NAMALWA (cell line): ENCODE data around the gene RTN4RL1.

Experiments
- DNase-seq: peaks from one replicate; pipeline ENCODE4 v3.0.0-alpha.2; 2015; ENCODE audit warnings: low spot score

Gene RTN4RL1

DNA sequence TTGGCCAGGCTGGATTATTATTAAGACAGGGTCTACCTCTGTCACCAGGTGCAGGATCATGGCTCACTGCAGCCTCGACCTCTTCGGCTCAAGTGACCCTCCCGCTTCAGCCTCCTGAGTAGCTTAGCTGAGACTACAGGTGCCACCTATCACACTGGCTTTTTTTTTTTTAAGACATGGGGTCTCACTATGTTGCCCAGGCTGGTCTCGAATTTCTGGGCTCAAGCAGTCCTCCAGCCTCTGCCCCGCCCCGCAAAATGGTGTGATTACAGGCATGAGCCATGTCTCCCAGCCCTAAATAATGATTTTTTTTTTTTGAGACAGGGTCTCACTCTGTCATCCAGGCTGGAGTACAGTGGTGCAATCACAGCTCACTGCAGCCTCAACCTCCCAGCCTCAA is 22.5 kb upstream of the RTN4RL1 start:
- no peak for DNase-seq

DNA sequence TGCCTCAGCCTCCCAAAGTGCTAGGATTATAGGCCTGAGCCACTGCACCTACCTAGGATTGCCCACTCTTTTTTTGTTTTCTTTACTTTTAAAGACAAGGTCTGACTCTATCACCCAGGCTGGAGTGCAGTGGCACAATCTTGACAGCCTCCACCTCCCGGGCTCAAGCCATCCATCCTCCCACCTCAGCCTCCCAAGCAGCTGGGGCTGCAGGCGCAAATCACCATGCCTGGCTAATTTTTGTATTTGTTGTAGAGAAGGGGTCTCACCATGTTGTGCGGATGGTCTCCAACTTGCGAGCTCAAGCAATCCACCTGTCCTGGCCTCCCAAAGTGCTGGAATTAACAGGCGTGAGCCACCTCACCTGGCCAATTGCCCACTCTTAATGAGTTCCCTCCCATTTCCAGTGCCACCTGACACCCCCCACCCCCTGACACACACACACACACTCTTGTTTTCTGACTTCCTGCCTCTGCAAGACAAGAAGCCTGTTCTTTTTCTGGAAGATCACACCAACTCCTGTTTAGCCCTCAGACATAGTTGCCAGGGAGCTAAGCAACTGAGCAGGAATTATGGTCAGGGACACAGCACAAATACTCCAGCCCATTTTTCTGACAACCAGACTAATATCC is 19.2 kb upstream of the RTN4RL1 start:
- no peak for DNase-seq

DNA sequence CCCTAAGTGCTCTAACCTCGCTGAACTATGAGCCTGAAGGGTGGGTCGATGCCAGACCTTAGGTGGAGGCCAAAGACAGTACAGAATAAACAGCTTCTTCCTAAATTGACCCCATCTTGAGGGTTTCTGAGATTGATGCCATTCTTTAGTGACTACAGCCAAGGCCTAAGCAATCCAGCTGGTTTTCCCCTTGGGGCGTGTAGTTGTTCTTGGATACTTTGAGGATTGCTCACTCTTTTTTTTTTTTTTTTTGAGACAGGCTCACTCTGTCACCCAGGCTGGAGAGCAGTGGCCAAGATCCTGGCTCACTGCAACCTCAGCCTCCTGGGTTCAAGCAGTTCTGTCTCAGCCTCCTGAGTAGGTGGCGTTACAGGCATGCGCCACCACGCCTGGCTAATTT is 18.7 kb upstream of the RTN4RL1 start:
- DNase-seq: no peak

DNA sequence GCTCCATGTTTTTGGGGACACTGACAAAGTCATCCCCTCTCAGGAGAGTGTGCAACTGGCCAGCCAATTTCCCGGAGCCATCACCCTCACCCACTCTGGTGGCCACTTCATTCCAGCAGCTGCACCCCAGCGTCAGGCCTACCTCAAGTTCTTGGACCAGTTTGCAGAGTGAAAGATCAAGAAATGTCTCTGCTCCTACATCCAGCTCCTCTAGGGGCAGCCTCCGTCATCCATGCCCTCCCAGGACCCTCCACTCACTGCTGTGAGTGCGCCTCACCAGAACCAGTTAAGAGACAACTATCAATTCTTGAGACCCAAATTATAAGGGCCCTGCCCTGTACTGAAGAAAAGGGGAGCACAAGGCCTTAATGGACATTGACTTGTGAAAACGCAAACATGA is 17.8 kb upstream of the RTN4RL1 start:
- DNase-seq: no peak

DNA sequence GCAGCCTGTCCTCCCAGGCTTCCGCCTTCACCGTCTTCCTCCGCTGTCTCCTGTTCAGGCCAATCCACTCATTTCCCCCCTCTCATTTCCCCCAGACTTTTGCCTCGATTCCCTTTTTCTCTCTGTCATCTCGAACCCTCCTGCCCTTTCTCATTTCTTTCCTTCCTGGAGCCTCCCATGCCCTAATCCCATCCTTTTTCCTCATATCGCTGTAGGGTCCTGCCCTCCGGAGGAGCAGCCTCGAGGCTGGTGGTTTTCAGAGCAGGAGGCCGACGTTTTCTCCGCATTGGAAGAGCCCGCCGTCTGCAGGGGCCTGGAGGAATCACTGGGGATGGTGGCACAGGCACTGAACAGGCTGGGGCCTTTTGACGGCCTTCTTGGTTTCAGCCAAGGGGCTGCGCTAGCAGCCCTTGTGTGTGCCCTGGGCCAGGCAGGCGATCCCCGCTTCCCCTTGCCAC is 17.3 kb upstream of the RTN4RL1 start:
- no peak for DNase-seq

DNA sequence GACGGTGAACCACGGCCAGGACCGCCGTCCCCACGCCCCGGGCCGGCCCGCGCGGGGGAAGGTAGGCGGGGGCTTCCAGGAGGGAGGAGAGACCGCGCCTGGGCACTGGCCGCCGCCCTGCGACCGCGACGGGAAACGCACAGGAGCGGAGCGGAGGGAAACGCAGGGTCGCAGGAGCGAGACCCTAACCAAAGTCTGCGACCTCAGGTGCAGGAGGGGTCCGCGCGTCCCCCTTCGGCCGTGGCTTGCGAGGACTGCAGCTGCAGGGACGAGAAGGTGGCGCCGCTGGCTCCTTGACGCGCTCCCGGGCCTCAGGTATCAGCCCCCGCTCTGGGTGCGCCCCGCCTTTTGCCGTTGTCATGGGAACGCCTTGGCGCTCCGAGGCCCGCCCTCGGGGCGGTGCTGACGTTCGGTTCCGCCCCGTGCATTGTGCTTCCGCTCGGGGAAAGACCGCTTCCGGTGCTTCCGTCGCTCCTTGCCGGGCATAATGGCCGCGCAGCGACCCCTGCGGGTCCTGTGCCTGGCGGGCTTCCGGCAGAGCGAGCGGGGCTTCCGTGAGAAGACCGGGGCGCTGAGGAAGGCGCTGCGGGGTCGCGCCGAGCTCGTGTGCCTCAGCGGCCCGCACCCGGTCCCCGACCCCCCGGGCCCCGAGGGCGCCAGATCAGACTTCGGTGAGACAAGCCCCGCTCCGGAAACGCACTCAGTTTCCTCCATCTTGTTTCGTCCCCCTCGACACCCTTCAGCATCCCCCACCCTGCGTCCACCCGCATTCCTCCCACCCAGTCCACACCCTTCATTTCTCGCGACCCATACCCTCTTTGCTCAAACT is 16.6 kb upstream of the RTN4RL1 start, which contains the start of gene OVCA2:
OVCA2 (plus strand) TSS at position 462 of the 829 bp plus-strand sequence; CDS start at position 488, 26 bp downstream.
- peak; percentile 90 for DNase-seq

DNA sequence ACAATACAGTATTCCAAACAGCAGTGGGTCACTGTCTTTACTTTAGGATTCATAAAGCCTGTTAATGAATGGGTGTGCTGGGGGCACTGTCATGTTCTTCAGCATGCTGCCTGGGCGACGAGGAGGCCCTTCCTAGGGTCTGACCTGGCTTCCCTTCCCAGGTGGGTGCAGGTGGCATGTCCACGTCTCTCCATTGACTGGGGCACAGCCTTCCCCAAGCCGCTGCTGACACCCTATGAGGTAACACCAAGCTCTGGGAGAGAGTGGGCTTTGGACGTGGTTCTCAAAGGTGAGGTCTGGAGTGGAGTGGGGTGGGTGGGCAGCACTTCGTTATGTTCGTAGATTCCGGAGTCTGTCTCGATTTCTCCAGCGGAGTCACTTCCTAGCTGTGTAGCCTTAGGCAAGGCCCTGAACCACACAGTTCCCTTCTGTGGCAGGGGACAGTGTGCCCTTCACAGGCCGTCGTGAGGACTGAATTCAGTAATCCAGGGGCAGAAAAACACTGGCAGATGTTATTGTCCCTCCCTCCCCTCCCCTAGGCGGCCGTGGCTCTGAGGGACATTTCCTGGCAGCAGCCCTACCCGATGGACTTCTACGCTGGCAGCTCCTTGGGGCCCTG is 15.9 kb upstream of the RTN4RL1 start:
- no peak for DNase-seq

DNA sequence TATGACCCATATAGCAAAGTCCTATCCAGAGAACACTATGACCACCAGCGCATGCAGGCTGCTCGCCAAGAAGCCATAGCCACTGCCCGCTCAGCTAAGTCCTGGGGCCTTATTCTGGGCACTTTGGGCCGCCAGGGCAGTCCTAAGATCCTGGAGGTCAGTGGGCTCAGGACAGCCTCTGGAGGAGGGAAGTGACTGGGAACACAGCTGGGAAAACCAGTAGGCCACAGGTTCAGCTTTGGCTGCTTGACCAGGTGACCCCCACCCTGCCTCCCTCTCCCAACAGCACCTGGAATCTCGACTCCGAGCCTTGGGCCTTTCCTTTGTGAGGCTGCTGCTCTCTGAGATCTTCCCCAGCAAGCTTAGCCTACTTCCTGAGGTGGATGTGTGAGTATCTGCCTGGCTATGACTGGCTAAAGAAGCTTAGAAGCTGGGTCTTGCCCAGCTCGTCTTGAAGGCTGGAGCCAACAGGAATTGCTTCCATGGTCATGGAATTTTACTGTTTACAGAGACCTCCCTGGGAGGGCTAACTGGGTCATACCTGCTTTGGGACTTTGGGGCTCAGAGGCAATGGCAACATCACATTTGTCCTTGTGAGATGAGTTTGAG is 15.2 kb upstream of the RTN4RL1 start:
- no peak for DNase-seq

DNA sequence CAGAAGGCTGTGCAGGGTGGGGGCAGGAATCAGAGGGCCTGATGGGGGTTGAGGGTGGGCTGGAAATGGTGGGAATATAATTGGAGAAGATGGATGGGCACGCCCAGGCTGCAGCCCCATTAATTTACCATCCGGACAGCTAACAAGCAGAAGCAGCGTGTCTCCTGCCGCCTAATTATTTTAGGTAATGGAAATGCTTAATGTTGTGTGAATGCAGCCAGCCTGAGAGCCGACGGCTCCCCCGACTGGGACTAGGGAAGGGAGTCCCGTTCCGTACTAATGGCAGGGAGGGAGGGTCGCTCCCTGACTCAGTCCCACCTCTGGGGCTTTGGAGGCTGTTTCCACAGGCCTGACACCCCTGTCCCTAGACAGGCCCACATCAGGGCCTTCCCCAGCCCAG is 12.0 kb upstream of the RTN4RL1 start:
- no peak for DNase-seq

DNA sequence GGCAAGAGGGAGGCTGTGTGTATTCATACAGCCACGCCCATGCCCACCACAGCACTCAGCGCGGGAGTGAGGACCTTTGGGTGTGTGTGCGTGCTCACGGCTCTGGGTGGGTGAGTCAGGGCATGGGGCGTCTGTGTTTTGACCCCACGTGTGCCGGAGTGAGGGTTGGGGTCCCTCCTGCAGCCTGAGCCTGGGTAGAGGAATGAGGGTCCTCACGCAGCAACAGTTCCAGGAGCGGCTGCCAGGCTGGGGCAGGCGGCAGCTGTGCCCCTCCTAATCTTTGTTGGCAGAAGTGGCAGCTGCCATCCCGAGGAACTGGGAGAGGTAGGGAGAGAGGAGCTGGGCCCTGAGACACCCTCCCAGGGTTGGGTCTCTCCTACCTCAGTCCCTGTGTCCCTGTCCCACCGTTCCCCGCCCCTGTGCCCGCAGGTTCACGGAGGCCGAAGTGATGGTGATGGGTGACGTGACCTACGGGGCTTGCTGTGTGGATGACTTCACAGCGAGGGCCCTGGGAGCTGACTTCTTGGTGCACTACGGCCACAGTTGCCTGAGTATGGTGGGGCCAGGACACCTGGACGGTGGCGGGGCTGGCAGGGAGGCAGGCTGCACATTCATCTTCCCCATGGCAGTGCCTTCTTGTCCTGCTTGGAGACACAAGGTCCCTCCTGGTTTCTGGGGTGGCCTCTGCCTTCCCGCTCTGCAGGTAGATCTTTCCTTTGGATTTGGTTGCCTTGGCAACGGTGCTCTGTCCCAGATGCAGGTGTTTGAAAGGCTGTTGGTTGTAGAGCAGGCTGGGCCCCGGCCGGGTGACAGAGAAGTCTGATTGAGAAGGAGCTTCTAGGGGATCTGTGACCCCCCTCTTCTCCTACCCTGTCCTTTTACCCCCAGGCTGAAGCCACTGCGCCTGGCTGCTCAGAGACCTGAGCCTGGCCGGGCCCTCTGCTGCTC is 10.7 kb upstream of the RTN4RL1 start:
- no peak for DNase-seq

DNA sequence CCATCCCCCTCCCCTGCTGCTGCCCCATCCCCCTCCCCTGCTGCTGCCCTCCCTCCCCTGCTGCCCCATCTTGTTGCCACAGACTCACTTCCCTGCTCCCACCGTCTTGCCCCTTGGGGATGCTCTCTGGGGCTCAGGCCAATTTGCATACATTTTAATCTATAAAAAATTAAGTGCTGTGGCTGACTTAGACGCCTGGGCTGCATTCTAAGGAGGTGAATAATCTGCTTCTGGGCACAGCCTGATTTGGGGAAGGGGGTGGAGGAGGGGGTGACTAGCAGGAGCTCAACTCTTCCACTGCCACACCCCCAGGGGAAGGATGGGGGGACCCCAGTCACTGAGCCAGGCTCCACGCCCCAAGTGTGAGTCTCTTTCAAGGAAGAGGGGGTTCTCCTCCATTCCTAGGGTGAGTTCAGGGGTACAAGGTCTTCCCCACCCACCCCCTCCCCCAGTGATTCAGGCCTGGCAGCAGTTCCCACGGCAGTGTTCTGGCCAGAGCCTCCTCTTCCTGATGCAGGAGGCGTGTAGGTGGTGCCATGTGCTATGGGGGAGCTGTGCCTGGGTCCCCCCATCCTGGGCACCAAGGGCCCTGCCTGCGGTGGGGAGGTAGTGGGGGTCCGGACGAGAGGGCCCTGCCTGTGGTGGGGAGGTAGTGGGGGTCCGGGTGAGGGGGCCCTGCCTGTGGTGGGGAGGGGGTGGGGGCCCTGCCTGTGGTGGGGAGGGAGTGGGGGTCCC is 9.8 kb upstream of the RTN4RL1 start:
- DNase-seq: peak; percentile 56

DNA sequence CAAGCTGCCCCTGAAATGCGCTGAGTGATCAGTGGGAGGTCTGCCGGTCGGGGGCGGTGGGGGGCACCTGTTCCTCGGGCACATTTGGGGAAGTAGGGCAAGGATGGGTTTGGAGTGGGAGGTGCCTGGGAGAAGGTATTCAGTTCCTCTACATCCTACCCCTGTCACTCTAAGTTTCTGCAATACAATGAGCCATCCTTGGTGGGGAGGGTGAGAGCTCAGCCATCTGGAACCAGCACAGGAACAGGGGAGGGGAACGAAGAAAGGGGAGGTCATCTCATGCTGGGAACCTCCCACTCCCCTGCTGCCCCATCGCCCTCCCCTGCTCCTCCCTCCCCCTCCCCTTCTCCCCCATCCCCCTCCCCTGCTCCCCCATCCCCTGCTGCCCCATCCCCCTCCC is 9.0 kb upstream of the RTN4RL1 start:
- DNase-seq: peak; percentile 35

DNA sequence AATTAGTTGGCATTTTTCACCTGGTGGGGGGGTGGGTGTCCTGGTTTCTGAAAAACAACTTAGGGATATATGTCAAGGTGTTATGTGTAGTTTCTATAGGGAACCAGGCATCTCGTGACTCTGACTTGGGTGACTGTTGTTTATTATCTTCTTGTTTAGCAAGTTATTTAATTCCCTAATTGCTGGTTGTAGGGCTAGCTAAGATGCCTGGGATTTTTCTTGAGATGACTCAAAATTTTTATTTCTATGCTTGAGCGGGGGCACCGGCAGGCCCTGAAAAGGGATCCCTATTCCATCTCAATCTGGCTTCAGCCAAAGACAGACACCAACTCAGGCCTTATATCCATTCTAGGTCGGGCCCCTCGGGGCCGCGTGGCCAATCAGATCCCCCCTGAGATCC is 8.0 kb upstream of the RTN4RL1 start:
- DNase-seq: no peak

DNA sequence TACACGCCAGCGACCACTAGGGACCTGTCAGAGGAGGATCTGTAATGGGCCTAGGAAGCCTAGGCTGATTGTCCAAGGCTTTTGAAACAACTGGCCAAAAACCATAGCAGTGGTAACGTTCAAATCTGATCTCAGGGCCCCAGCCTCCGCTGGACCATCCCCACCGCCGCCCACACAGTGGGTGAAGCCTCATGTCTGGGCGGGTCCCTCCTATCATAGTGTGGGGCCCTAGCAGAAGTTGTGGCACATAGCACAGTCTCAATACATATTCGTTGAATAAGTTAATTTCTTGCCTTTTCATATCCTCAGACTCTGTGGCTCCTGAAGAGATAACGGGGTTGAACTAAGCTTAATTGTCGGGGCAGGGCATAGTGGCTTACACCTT is 5.6 kb upstream of the RTN4RL1 start:
- DNase-seq: no peak

DNA sequence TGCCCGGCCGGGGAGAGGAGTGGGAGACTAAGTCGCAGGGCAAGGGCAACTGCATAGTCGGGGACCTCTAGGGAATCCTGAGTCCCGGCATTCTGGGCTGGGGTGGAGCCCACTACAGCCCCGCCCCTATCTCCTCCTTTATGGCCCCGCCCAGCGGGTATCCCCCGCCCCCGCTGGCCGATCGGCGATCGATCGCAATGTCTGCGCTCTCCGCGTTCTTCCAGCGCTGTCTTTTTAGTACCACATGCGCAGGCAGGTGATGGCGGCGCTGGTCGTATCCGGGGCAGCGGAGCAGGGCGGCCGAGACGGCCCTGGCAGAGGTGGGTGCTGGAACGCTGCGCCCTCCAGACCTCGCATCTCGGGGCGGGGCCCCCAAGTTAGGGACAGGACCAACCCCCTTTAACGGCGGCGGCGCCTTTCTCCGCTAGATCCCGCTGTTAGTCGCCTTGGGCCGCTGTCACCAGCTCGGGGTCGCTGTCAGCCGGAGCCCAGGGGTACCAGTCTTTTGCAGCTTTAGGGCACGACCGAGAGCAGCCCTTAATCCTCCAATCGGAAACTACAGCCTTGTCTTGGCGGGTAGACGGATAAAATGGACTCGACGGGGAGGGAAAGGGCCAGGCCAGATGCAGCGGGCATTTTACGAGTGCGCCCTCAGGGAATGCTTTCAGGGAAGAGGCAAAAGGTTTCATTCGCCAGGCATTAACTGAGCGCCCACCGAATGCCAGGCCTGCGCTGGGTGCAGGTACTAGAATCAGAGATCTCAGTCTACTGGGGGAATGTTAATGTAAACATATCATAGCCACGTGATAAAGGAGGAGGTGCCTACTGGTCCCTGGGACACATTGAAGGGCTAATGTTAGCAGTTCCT is 5.0 kb upstream of the RTN4RL1 start, which contains the start of gene DPH1:
DPH1 (plus strand) TSS at position 243 of the 868 bp plus-strand sequence; CDS start at position 260, 17 bp downstream.
- peak; percentile 87 for DNase-seq

DNA sequence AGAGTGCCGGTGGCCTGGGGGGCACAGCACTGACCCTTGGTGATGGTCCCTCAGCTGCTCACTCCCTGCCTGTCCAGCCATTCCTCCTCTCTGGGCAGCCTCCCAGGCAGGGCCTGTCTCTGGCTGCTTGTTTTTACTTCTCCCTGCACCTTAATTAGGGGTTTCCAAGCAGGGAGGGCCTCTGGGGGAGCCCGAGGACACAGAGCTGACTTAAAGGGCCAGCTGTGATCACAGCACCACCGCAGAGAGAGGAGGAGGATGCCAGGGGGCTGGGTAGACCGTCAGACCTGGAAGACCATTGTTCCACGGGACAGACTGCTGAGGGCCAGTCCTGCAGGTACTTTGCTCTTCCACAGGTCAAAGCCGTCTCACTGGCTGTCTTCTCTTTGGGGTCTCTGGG is 3.6 kb upstream of the RTN4RL1 start:
- DNase-seq: no peak

DNA sequence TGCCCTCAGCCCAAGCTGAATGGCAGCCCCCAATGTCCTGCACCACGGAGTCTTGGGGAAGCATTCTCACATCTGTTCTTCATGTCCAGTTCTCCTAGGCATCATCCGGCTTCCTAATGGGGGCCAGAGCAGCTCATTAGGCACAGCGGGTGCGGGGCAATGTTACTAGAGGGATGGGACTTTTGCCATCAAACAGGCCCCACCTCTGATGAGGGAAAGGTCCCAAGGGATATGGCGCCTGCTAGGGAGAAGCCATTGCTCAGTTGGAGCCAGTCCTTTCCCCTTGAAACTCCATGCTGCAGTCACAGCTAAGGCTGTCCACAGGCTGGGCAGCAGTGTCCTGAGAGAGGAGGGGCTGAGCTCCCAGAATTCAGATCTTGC is 3.1 kb upstream of the RTN4RL1 start:
- no peak for DNase-seq

DNA sequence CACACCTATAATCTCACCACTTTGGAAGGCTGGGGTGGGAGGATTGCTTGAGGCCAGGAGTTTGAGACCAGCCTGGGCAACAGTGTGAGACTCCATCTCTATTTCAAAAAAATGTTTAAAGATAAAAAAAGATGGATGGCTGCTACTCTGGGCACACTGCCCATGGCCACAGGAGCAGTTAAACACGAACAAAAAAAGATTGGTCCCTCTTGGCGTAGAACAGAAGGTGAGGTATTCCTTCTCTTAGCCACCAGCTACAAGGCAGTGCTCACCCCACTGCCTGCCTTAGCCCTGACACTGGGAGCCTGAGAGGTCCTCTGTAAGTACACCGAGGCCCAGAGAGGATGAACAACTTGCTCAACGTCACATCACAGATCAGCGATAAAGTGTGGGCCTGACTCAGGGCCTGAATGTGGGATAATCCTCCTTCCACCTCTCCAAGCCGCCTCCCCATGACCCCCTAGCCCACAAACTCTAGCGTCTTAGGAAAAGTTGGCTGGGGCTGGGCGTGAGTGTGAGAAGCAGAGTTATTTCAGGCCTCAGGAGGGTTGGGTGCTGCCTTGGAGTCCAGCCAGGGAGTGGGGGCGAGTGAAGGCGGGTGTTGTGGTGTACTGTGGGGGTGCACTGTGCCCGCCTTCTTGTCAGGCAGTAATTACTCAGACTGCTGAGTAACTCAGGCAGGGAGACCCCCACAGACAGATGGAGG is 2.5 kb upstream of the RTN4RL1 start:
- DNase-seq: no peak
